Measurements from ENCODE around the gene EPB41L1. TPM values are rescaled to one million over a fixed set of nuclear protein-coding genes. Genes with fewer than 3 reads are reported as not detected.
A peak's percentile ranks its signal among the peaks of the same experiment; 100 is the strongest.

EPB41L1 gene
- polyA plus RNA-seq, 1 donor (not counting 4 experiments of a cell fraction or from before 2014, with no cell fraction given), result 1.2 TPM

- Histone ChIP-seq H3K9ac (ENCODE audit: control insufficient read depth, extremely low read depth, insufficient read depth, low read length) (no peak overlapping the region), H3K4me1 (ENCODE audit: control insufficient read depth, extremely low read depth, insufficient read depth, low read length) (no peaks in the 10 kb centered on the region), H3K4me3 (ENCODE audit: control insufficient read depth in 2 of 3, extremely low read depth in 1 of 3, insufficient read depth in 2 of 3, low read depth in 1 of 3, low read length in 3 of 3) (no peak overlapping the region), H3K4me2 (ENCODE audit: control insufficient read depth, extremely low read depth, insufficient read depth, low read depth, low read length) (no peak overlapping the region), H3K36me3 (ENCODE audit: control insufficient read depth in 2 of 2, extremely low read depth in 1 of 2, insufficient read depth in 2 of 2, low read length in 2 of 2) (no peaks in the 10 kb centered on the region), H3K9me3 (ENCODE audit: control insufficient read depth, low read depth, low read length) (no peaks in the 10 kb centered on the region), H4K20me1 (ENCODE audit: control insufficient read depth, extremely low read depth, insufficient read depth, low read length) (no peaks in the 10 kb centered on the region), H2AFZ (ENCODE audit: control insufficient read depth, low read length) (no peak overlapping the region), H3K79me2 (ENCODE audit: control insufficient read depth, insufficient read depth, low read length) (no peaks in the 10 kb centered on the region), H3K27me3 (ENCODE audit: control insufficient read depth, extremely low read depth, insufficient read depth, low read length) (peaks cover 6% of the 10 kb centered on the region), H3K27ac (ENCODE audit: control insufficient read depth, insufficient read depth, low read length) (no peak overlapping the region), H3K9me1 (ENCODE audit: control insufficient read depth, extremely low read depth, insufficient read depth, low read length) (peaks cover 2% of the 10 kb centered on the region)
- dilution Hi-C loops (cut with MboI; ENCODE audit: extremely low pct_ligation_motif_present, low sequenced_read_pairs), result no loop called here
- no peak for DNase-seq (ENCODE audit: low read depth, low spot score)
- FAIRE-seq, result no peak
- TF ChIP-seq EZH2 (IDR thresholded peaks at IDR 0.05; ENCODE audit: low read length) (no peak), CTCF (optimal IDR thresholded peaks at IDR 0.05 in 1 of 3, IDR thresholded peaks at IDR 0.05 in 1 of 3, conservative IDR thresholded peaks at IDR 0.05 in 1 of 3; ENCODE audit: extremely low read depth in 1 of 3, insufficient read depth in 2 of 3, low read length in 3 of 3) (peak in 2 of 3 experiments; percentile 9 to 48)
Observed at GRCh38 chr20:36210436-36211021, 56.0 kb downstream of the EPB41L1 start.

- no peaks in the 10 kb centered on the region for H4K20me1 ChIP-seq (ENCODE audit: control insufficient read depth, extremely low read depth, insufficient read depth, low read length)
- no peaks in the 10 kb centered on the region for H3K79me2 ChIP-seq (ENCODE audit: control insufficient read depth, insufficient read depth, low read length)
- no peak for FAIRE-seq
- dilution Hi-C loops (cut with MboI; ENCODE audit: extremely low pct_ligation_motif_present, low sequenced_read_pairs), result no loop called here
- H3K9ac ChIP-seq (ENCODE audit: control insufficient read depth, extremely low read depth, insufficient read depth, low read length), result no peak overlapping the region
- no peak overlapping the region for H3K4me3 ChIP-seq (ENCODE audit: control insufficient read depth in 2 of 3, extremely low read depth in 1 of 3, insufficient read depth in 2 of 3, low read depth in 1 of 3, low read length in 3 of 3)
- TF ChIP-seq EZH2 (IDR thresholded peaks at IDR 0.05; ENCODE audit: low read length) (no peak), CTCF (optimal IDR thresholded peaks at IDR 0.05 in 1 of 3, IDR thresholded peaks at IDR 0.05 in 1 of 3, conservative IDR thresholded peaks at IDR 0.05 in 1 of 3; ENCODE audit: extremely low read depth in 1 of 3, insufficient read depth in 2 of 3, low read length in 3 of 3) (no peak)
- DNase-seq (ENCODE audit: low read depth, low spot score), result no peak
- H3K4me2 ChIP-seq (ENCODE audit: control insufficient read depth, extremely low read depth, insufficient read depth, low read depth, low read length), result no peak overlapping the region
- no peaks in the 10 kb centered on the region for H3K9me3 ChIP-seq (ENCODE audit: control insufficient read depth, low read depth, low read length)
- no peak overlapping the region for H3K27ac ChIP-seq (ENCODE audit: control insufficient read depth, insufficient read depth, low read length)
- H3K36me3 ChIP-seq (ENCODE audit: control insufficient read depth in 2 of 2, extremely low read depth in 1 of 2, insufficient read depth in 2 of 2, low read length in 2 of 2), result no peaks in the 10 kb centered on the region
- no peak overlapping the region for H2AFZ ChIP-seq (ENCODE audit: control insufficient read depth, low read length)
- no peaks in the 10 kb centered on the region for H3K9me1 ChIP-seq (ENCODE audit: control insufficient read depth, extremely low read depth, insufficient read depth, low read length)
- H3K4me1 ChIP-seq (ENCODE audit: control insufficient read depth, extremely low read depth, insufficient read depth, low read length), result no peaks in the 10 kb centered on the region
- no peaks in the 10 kb centered on the region for H3K27me3 ChIP-seq (ENCODE audit: control insufficient read depth, extremely low read depth, insufficient read depth, low read length)
Observed at GRCh38 chr20:36213362-36213761, 58.8 kb downstream of the EPB41L1 start.
